NB4 (cell line): ENCODE results near the gene ZNF407.

Source experiments
- DNase-seq: peaks from one replicate; pipeline ENCODE4 v3.0.0; 2010; ENCODE audit warnings: low read depth
- H3K4me3 ChIP-seq: one replicate; pipeline ENCODE4 v1.5.1; 2011; ENCODE audit warnings: mild to moderate bottlenecking, low read depth, low read length, moderate library complexity
- MAX ChIP-seq: IDR thresholded peaks from 2 replicates; pipeline ENCODE4 v1.6.1; 2011; ENCODE audit warnings: low read depth, low read length
- MYC ChIP-seq: IDR thresholded peaks from 2 replicates; pipeline ENCODE4 v1.6.1; 2011; ENCODE audit warnings: low read depth, low read length
- POLR2A ChIP-seq: IDR thresholded peaks from 2 replicates; pipeline ENCODE4 v1.6.1; 2011; ENCODE audit warnings: mild to moderate bottlenecking; ENCODE audit not compliant: insufficient read length; ENCODE audit errors: extremely low read depth
- TF ChIP-seq, protein P1 (sequence below): IDR thresholded peaks from one replicate; pipeline ENCODE4 v1.5.1; 2012; ENCODE audit warnings: low read depth, low read length

Gene ZNF407

DNA sequence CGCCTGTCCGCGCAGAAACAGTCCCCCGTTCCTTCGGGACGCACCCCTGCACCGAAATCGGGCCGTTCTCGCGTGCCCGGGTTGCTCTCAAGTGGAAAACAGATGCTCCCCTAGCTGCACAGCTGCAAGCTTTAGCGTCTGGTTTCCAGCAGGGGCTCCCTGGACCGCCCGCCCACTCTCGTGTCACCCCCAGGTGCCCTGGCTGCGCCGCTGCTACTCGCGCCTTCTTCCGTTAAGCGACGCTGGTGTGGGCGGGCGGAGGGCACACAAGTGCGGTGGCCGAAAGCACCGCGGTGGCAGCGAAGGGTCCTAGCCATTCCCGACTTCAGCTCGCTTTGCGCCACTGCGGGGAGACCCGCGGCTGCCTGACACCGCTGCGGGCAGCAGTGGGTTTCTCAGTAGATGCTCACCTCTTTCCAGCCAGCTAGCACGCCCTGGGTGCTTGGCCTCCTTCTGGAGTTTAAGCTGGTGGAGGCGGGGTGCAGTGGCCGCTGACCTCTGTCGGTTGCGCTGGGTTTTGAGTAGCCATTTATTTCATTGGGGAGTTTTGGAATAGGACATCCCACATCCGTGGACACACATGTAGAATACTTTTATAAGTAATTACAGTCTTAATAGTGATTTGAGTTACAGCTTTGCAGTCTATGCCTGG is 806 bp downstream of the ZNF407 start:
- 0 out of 2 replicates have a peak, but pooled peaks have one; percentile 12 for TF ChIP-seq MAX
- TF ChIP-seq MYC: peak; percentile 41; the same call in 1 of the 2 replicates
- TF ChIP-seq, protein P1, sequence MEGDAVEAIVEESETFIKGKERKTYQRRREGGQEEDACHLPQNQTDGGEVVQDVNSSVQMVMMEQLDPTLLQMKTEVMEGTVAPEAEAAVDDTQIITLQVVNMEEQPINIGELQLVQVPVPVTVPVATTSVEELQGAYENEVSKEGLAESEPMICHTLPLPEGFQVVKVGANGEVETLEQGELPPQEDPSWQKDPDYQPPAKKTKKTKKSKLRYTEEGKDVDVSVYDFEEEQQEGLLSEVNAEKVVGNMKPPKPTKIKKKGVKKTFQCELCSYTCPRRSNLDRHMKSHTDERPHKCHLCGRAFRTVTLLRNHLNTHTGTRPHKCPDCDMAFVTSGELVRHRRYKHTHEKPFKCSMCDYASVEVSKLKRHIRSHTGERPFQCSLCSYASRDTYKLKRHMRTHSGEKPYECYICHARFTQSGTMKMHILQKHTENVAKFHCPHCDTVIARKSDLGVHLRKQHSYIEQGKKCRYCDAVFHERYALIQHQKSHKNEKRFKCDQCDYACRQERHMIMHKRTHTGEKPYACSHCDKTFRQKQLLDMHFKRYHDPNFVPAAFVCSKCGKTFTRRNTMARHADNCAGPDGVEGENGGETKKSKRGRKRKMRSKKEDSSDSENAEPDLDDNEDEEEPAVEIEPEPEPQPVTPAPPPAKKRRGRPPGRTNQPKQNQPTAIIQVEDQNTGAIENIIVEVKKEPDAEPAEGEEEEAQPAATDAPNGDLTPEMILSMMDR: no peak
- peak; percentile 41 for TF ChIP-seq POLR2A
- DNase-seq: peak; percentile 82
- H3K4me3 ChIP-seq: peak overlapping the region; percentile 92

GRCh38 chr18:74604361-74604760 is 6.7 kb downstream of the ZNF407 start:
- no peak for DNase-seq
- no peak overlapping the region for H3K4me3 ChIP-seq
- TF ChIP-seq MYC (no peak), MAX (no peak), POLR2A (no peak)
- TF ChIP-seq, protein P1: no peak

- H3K4me3 ChIP-seq: no peak overlapping the region
- no peak for DNase-seq
- TF ChIP-seq MAX: no peak
- TF ChIP-seq POLR2A: no peak
- TF ChIP-seq, protein P1: no peak
- no peak for TF ChIP-seq MYC
These were observed 7.1 kb downstream of the ZNF407 start for GRCh38 chr18:74604774-74605173.

DNA sequence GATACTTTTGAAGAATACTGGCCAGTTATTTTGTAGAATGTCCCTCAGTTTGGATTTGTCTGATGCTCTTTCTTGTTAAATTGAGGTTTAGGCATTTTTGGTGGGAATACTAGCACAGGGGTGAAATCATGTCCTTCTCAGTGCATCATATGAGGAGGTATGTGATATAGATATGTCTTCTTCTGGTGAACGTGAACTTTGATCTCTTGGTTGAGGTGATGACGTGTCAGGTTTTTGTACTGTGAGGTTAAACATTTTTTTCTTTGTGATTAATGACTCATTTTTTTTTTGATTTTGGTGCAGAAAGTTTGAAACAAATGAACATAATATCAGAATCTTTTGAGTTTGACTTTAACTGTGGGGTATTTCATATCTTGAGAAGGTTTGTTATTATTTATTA is 11.0 kb downstream of the ZNF407 start:
- DNase-seq: no peak
- TF ChIP-seq MAX (no peak), POLR2A (no peak), MYC (no peak)
- TF ChIP-seq, protein P1: no peak
- no peak overlapping the region for H3K4me3 ChIP-seq

GRCh38 chr18:74609535-74609934 is 11.9 kb downstream of the ZNF407 start:
- TF ChIP-seq POLR2A (no peak), MYC (no peak), MAX (no peak)
- TF ChIP-seq, protein P1: no peak
- no peak overlapping the region for H3K4me3 ChIP-seq
- DNase-seq: no peak
